Measurements from ENCODE around the gene CYFIP1. TPM values are rescaled to one million over a fixed set of nuclear protein-coding genes. Genes with fewer than 3 reads are reported as not detected.

The CYFIP1 gene
- total and polyA plus RNA-seq, 9 of the 15 experiments (the other 6 are each of a cell fraction or from before 2014, with no cell fraction given), result 3.8 to 59.8 (median 28.3) TPM

- peaks cover 0 to 15% of the 10 kb centered on the region in 2 experiments; a peak in 2 of 5 replicates for H3K4me1 ChIP-seq (replicated peaks in 1 of 2; ENCODE audit: control insufficient read depth in 2 of 2, insufficient read depth in 2 of 2, low read length in 2 of 2)
- intact Hi-C loops (cut with micrococcal nuclease), result no loop called here
- H3K4me3 ChIP-seq, result no peak overlapping the region
- 28% methylated on average over 1 of the region's 1 CpG for WGBS (ENCODE audit: insufficient coverage, low coverage, missing lambda C conversion rate)
- no peaks in the 10 kb centered on the region for H3K9me3 ChIP-seq (replicated peaks; ENCODE audit: control insufficient read depth, insufficient read depth, low read depth, low read length)
- no peak overlapping the region for H3K27ac ChIP-seq (ENCODE audit: extremely low read depth, low read depth, low read length)
- H4K20me1 ChIP-seq (replicated peaks; ENCODE audit: control insufficient read depth, insufficient read depth, low read length), result no peaks in the 10 kb centered on the region
- DNase-seq (ENCODE audit: extremely low read depth in 1 of 4, low spot score in 3 of 4) (no peak), FAIRE-seq (no peak), ATAC-seq (no peak)
- H2AFZ ChIP-seq (ENCODE audit: low read depth, low read length), result no peak overlapping the region
- no peak overlapping the region for H3K9ac ChIP-seq (ENCODE audit: insufficient read depth in 1 of 2, low read depth in 2 of 2, low read length in 2 of 2)
- no peak overlapping the region for H3K4me2 ChIP-seq (ENCODE audit: insufficient read depth, low read length)
- CTCF ChIA-PET (ENCODE audit: low intra/inter-chr PET ratio), result no interaction called here
- peaks cover 22% of the 10 kb centered on the region; the same call in 2 of the 3 replicates for H3K36me3 ChIP-seq (ENCODE audit: control insufficient read depth, insufficient read depth, low read length)
- POLR2A ChIA-PET, result interaction anchor here (0.6 kb wide), 1 partner anchor 9 kb away, joined by 6 read pairs; no protein-coding TSS in a partner anchor
- no TSS peak for BruUV-seq (replicated peaks)
- H3K27me3 ChIP-seq (ENCODE audit: control insufficient read depth in 2 of 2, insufficient read depth in 2 of 2, low read length in 2 of 2), result no peaks in the 10 kb centered on the region
- in situ Hi-C loops (cut with MboI), result no loop called here
- H3K9me1 ChIP-seq (ENCODE audit: control insufficient read depth, insufficient read depth, low read length), result no peaks in the 10 kb centered on the region
- no peaks in the 10 kb centered on the region for H3K79me2 ChIP-seq (ENCODE audit: control insufficient read depth, insufficient read depth, low read length)
- TF ChIP-seq PTRF (tag; IDR thresholded peaks at IDR 0.05) (no peak), SNRNP70 (optimal IDR thresholded peaks at IDR 0.05; ENCODE audit: low read depth, low read length) (no peak), NELFE (IDR thresholded peaks at IDR 0.05; ENCODE audit: insufficient read depth, insufficient read length) (no peak), ZNF316 (IDR thresholded peaks at IDR 0.05) (peak; percentile 84), TCF7L2 (IDR thresholded peaks at IDR 0.05; ENCODE audit: low read depth, low read length) (no peak), C11orf30 (IDR thresholded peaks at IDR 0.05; ENCODE audit: low read depth) (peak; percentile 74), BCOR (IDR thresholded peaks at IDR 0.05) (no peak), RFX1 (IDR thresholded peaks at IDR 0.05) (peak; percentile 30), NBN (IDR thresholded peaks at IDR 0.05; ENCODE audit: low read depth) (no peak), RERE (CRISPR knock-in tag; IDR thresholded peaks at IDR 0.05; ENCODE audit: borderline replicate concordance) (no peak), MAFK (IDR thresholded peaks at IDR 0.05; ENCODE audit: low read length) (peak; percentile 30; the same call in 1 of the 2 replicates), MNT (conservative IDR thresholded peaks at IDR 0.05) (no peak), NFIC (IDR thresholded peaks at IDR 0.05) (peak; percentile 73), MAFG (tag; conservative IDR thresholded peaks at IDR 0.05) (peak; percentile 36; the same call in 1 of the 2 replicates), ZFP30 (CRISPR knock-in tag; IDR thresholded peaks at IDR 0.05; ENCODE audit: borderline replicate concordance) (no peak)
- TF ChIP-seq, protein P1, sequence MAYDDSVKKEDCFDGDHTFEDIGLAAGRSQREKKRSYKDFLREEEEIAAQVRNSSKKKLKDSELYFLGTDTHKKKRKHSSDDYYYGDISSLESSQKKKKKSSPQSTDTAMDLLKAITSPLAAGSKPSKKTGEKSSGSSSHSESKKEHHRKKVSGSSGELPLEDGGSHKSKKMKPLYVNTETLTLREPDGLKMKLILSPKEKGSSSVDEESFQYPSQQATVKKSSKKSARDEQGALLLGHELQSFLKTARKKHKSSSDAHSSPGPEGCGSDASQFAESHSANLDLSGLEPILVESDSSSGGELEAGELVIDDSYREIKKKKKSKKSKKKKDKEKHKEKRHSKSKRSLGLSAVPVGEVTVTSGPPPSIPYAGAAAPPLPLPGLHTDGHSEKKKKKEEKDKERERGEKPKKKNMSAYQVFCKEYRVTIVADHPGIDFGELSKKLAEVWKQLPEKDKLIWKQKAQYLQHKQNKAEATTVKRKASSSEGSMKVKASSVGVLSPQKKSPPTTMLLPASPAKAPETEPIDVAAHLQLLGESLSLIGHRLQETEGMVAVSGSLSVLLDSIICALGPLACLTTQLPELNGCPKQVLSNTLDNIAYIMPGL (CRISPR knock-in tag; IDR thresholded peaks at IDR 0.05), result no peak
Measured at GRCh38 chr15:22831473-22831872, 148.7 kb downstream of the CYFIP1 start.

All from K562 (cell line).